HL-60/S4 (cell line): Measurements from ENCODE around the gene COL7A1.

Experiments used
- in situ Hi-C: fragments of 300-500 bp; cut with MboI; formaldehyde crosslinking; loops from 2 replicates; pipeline ENCODE4 v1.14.3; 2022; ENCODE audit warnings: low sequenced_read_pairs

Gene COL7A1

GRCh38 chr3:48564667-48565066 lies 30.5 kb downstream of the COL7A1 start:
- in situ Hi-C loops = no loop called here

- in situ Hi-C loops = no loop called here
Observed at GRCh38 chr3:48564022-48564421, 31.1 kb downstream of the COL7A1 start.

- in situ Hi-C loops = no loop called here
Observed at GRCh38 chr3:48563382-48563918, 31.7 kb downstream of the COL7A1 start, which contains the start of gene UCN2. Gene UCN2 (minus strand): TSS chr3:48563781. CDS start chr3:48563124, 657 bp downstream.

- in situ Hi-C loops = no loop called here
Observed at GRCh38 chr3:48562367-48563095, 32.6 kb downstream of the COL7A1 start.

- in situ Hi-C loops = no loop called here
Observed at GRCh38 chr3:48561045-48561736, 33.9 kb downstream of the COL7A1 start.

GRCh38 chr3:48560648-48561018 lies 34.5 kb downstream of the COL7A1 start:
- in situ Hi-C loops = no loop called here

- in situ Hi-C loops = loop anchor here (10.0 kb wide), 1 partner anchor 104 kb away; no protein-coding TSS in a partner anchor
Observed at GRCh38 chr3:48558493-48559134, 36.5 kb downstream of the COL7A1 start.

- in situ Hi-C loops = loop anchor here (10.0 kb wide), 1 partner anchor 102 kb away; no protein-coding TSS in a partner anchor
Observed at GRCh38 chr3:48556796-48557626, 38.1 kb downstream of the COL7A1 start, which contains the start of gene PFKFB4. Gene PFKFB4 (minus strand): TSS chr3:48556803. CDS start chr3:48556777, 26 bp downstream.

- in situ Hi-C loops = loop anchor here (10.0 kb wide), 1 partner anchor 101 kb away; no protein-coding TSS in a partner anchor
Observed at GRCh38 chr3:48555949-48556795, 39.0 kb downstream of the COL7A1 start.

GRCh38 chr3:48555231-48555948 lies 39.7 kb downstream of the COL7A1 start:
- in situ Hi-C loops = loop anchor here (10.0 kb wide), 1 partner anchor 101 kb away; no protein-coding TSS in a partner anchor

- in situ Hi-C loops = loop anchor here (10.0 kb wide), 1 partner anchor 99 kb away; no protein-coding TSS in a partner anchor
Observed at GRCh38 chr3:48553886-48554845, 41.0 kb downstream of the COL7A1 start.

- in situ Hi-C loops = loop anchor here (10.0 kb wide), 1 partner anchor 99 kb away; no protein-coding TSS in a partner anchor
Observed at GRCh38 chr3:48553361-48553760, 41.8 kb downstream of the COL7A1 start.

- in situ Hi-C loops = loop anchor here (10.0 kb wide), 1 partner anchor 98 kb away; no protein-coding TSS in a partner anchor
Observed at GRCh38 chr3:48552111-48552951, 42.8 kb downstream of the COL7A1 start.

- in situ Hi-C loops = loop anchor here (10.0 kb wide), 1 partner anchor 97 kb away; no protein-coding TSS in a partner anchor
Observed at GRCh38 chr3:48551651-48552050, 43.5 kb downstream of the COL7A1 start.

GRCh38 chr3:48548729-48549705 lies 46.1 kb downstream of the COL7A1 start:
- in situ Hi-C loops = no loop called here
